Natural killer cell (primary cell): ENCODE results near the gene DHTKD1. TPM values are rescaled to one million over a fixed set of nuclear protein-coding genes. Genes with fewer than 3 reads are reported as not detected.

ENCODE experiments used
- ATAC-seq, 3 donors: fragments of 150-1000 bp in 2 of 3; fragments of 200-7000 bp in 1 of 3; cut with Tn5 transposase; 1 replicate in 1 of 3; 2 replicates in 2 of 3; pipeline ENCODE4 v1.10.0; 2021; ENCODE audit warnings: mild to moderate bottlenecking in 2 of 3, moderate library complexity in 2 of 3
- DNase-seq, 2 donors: peaks; one replicate each; pipeline versions ENCODE4 v3.0.0 to v3.0.0-alpha.2; 2013 to 2021; ENCODE audit warnings: mixed read lengths in 1 of 2
- H3K27ac ChIP-seq: one replicate; pipeline ENCODE4 v1.5.1; 2013; ENCODE audit warnings: mild to moderate bottlenecking, low read length
- H3K27me3 ChIP-seq: one replicate; pipeline ENCODE4 v1.6.1; 2013; ENCODE audit warnings: low read length; ENCODE audit not compliant: control insufficient read depth, insufficient read depth
- H3K36me3 ChIP-seq: one replicate; pipeline ENCODE4 v1.6.1; 2013; ENCODE audit warnings: low read length; ENCODE audit not compliant: control insufficient read depth, insufficient read depth
- H3K4me1 ChIP-seq: one replicate; pipeline ENCODE4 v1.6.1; 2013; ENCODE audit warnings: low read length; ENCODE audit not compliant: control insufficient read depth, insufficient read depth
- H3K4me3 ChIP-seq: one replicate; pipeline ENCODE4 v1.5.1; 2013; ENCODE audit warnings: low read length
- H3K9me3 ChIP-seq: one replicate; pipeline ENCODE4 v1.6.1; 2013; ENCODE audit warnings: low read length; ENCODE audit not compliant: control insufficient read depth, insufficient read depth
- H3K27ac Mint-ChIP-seq, 2 donors: one replicate each; pipeline ENCODE4 v1.8.0; 2022; ENCODE audit warnings: mild to moderate bottlenecking in 2 of 2, mixed read lengths in 2 of 2, moderate library complexity in 1 of 2
- H3K27me3 Mint-ChIP-seq, 2 donors: one replicate each; pipeline ENCODE4 v1.8.0; 2022; ENCODE audit warnings: low read depth in 2 of 2, mixed read lengths in 2 of 2
- H3K36me3 Mint-ChIP-seq: one replicate; pipeline ENCODE4 v1.8.0; 2022; ENCODE audit warnings: mixed read lengths
- H3K4me1 Mint-ChIP-seq, 2 donors: one replicate each; pipeline ENCODE4 v1.8.0; 2022; ENCODE audit warnings: mixed read lengths in 2 of 2
- H3K4me3 Mint-ChIP-seq: one replicate; pipeline ENCODE4 v1.8.0; 2022; ENCODE audit warnings: mild to moderate bottlenecking, moderate library complexity, mixed read lengths
- H3K9me3 Mint-ChIP-seq, 2 donors: one replicate each; pipeline ENCODE4 v1.8.0; 2022; ENCODE audit warnings: mixed read lengths in 2 of 2
- CTCF ChIP-seq: fragments of 200-600 bp; IDR thresholded peaks from one replicate; pipeline ENCODE4 v1.8.0; 2022; ENCODE audit warnings: antibody characterized with exemption
- WGBS: methylation state at CpG from one replicate; pipeline ENCODE4 v1.1.7; 2013; ENCODE audit warnings: missing lambda C conversion rate; ENCODE audit not compliant: insufficient coverage; 5-methylcytosine and 5-hydroxymethylcytosine counted together
- intact Hi-C: fragments of 100-400 bp; cut with micrococcal nuclease; formaldehyde crosslinking; loops from one replicate; pipeline ENCODE4 v1.14.2; 2022
- total RNA-seq, 4 donors: library from RNA; stranded (reverse); fragments of 120-200 nt in 1 of 4; gene quantifications; one replicate each; pipeline versions ENCODE4 v1.2.3 to v1.2.4, GENCODE V29; 2013 to 2022

Gene DHTKD1
- total RNA-seq, 3 donors from 2014 or later (not counting 1 experiment from before 2014, with no cell fraction given), result 14.4 to 17.3 (median 14.8) TPM

GRCh38 chr10:12109286-12109685 lies 40.5 kb downstream of the DHTKD1 start:
- ATAC-seq (no peak), DNase-seq (no peak)
- 91% methylated on average over 5 of the region's 5 CpGs for WGBS
- H3K4me1 Mint-ChIP-seq, result peaks cover 8 to 12% of the 10 kb centered on the region in 2 donors
- Histone ChIP-seq H3K4me1 (peaks cover 11% of the 10 kb centered on the region), H3K27ac (no peak overlapping the region), H3K9me3 (no peaks in the 10 kb centered on the region), H3K27me3 (no peaks in the 10 kb centered on the region), H3K4me3 (no peak overlapping the region), H3K36me3 (peaks cover 33% of the 10 kb centered on the region)
- intact Hi-C loops, result no loop called here
- H3K9me3 Mint-ChIP-seq, result no peaks in the 10 kb centered on the region
- no peaks in the 10 kb centered on the region for H3K36me3 Mint-ChIP-seq
- TF ChIP-seq CTCF, result no peak
- H3K27ac Mint-ChIP-seq, result no peak overlapping the region
- no peaks in the 10 kb centered on the region for H3K27me3 Mint-ChIP-seq
- no peak overlapping the region for H3K4me3 Mint-ChIP-seq

GRCh38 chr10:12111528-12111927 lies 42.8 kb downstream of the DHTKD1 start:
- intact Hi-C loops, result no loop called here
- TF ChIP-seq CTCF, result no peak
- peak overlapping the region in 1 of 2 donors; percentile 0 for H3K27ac Mint-ChIP-seq
- Histone ChIP-seq H3K27ac (no peak overlapping the region), H3K4me3 (no peak overlapping the region), H3K36me3 (peaks cover 26% of the 10 kb centered on the region), H3K9me3 (no peaks in the 10 kb centered on the region), H3K27me3 (no peaks in the 10 kb centered on the region), H3K4me1 (peaks cover 11% of the 10 kb centered on the region)
- H3K4me3 Mint-ChIP-seq, result no peak overlapping the region
- peaks cover 8 to 12% of the 10 kb centered on the region in 2 donors for H3K4me1 Mint-ChIP-seq
- ATAC-seq (no peak), DNase-seq (no peak)
- H3K36me3 Mint-ChIP-seq, result no peaks in the 10 kb centered on the region
- H3K9me3 Mint-ChIP-seq, result no peaks in the 10 kb centered on the region
- no peaks in the 10 kb centered on the region for H3K27me3 Mint-ChIP-seq

GRCh38 chr10:12113627-12114026 lies 44.9 kb downstream of the DHTKD1 start:
- no peak overlapping the region for H3K4me3 ChIP-seq
- no peaks in the 10 kb centered on the region for H3K9me3 ChIP-seq
- H3K36me3 Mint-ChIP-seq, result no peaks in the 10 kb centered on the region
- no peak overlapping the region for H3K4me3 Mint-ChIP-seq
- 95% methylated on average over 2 of the region's 2 CpGs for WGBS
- no peaks in the 10 kb centered on the region for H3K27me3 ChIP-seq
- intact Hi-C loops, result no loop called here
- peaks cover 11% of the 10 kb centered on the region for H3K4me1 ChIP-seq
- no peaks in the 10 kb centered on the region for H3K27me3 Mint-ChIP-seq
- H3K27ac Mint-ChIP-seq, result peak overlapping the region in 1 of 2 donors; percentile 74
- no peaks in the 10 kb centered on the region for H3K9me3 Mint-ChIP-seq
- H3K27ac ChIP-seq, result peak overlapping the region; percentile 38
- peaks cover 17% of the 10 kb centered on the region for H3K36me3 ChIP-seq
- ATAC-seq (no peak), DNase-seq (no peak)
- H3K4me1 Mint-ChIP-seq, result peaks cover 8 to 12% of the 10 kb centered on the region in 2 donors
- TF ChIP-seq CTCF, result no peak

- Mint-ChIP-seq H3K4me1 (no peaks in the 10 kb centered on the region), H3K36me3 (no peaks in the 10 kb centered on the region), H3K27ac (no peak overlapping the region), H3K27me3 (no peaks in the 10 kb centered on the region), H3K4me3 (no peak overlapping the region), H3K9me3 (no peaks in the 10 kb centered on the region)
- intact Hi-C loops, result no loop called here
- no peak overlapping the region for H3K27ac ChIP-seq
- DNase-seq (no peak), ATAC-seq (no peak)
- no peak for TF ChIP-seq CTCF
- H3K27me3 ChIP-seq, result no peaks in the 10 kb centered on the region
- WGBS, result 72% methylated on average over 4 of the region's 4 CpGs
- H3K4me1 ChIP-seq, result no peaks in the 10 kb centered on the region
- H3K4me3 ChIP-seq, result no peak overlapping the region
- peaks cover 14% of the 10 kb centered on the region for H3K36me3 ChIP-seq
- no peaks in the 10 kb centered on the region for H3K9me3 ChIP-seq
Observed at GRCh38 chr10:12121673-12122072, 52.9 kb downstream of the DHTKD1 start.
